ENCODE results near the gene ALK.

Gene ALK

GRCh38 chr2:29305762-29306161, 615.6 kb downstream of the ALK start:
- no peak for DNase-seq

GRCh38 chr2:29304399-29305060, 616.9 kb downstream of the ALK start:
- DNase-seq, result no peak

- no peak for DNase-seq
Measured at GRCh38 chr2:29296585-29296984, 624.8 kb downstream of the ALK start.

- no peak for DNase-seq
Measured at GRCh38 chr2:29295845-29296244, 625.5 kb downstream of the ALK start.

GRCh38 chr2:29293830-29294438, 627.5 kb downstream of the ALK start:
- DNase-seq, result no peak

GRCh38 chr2:29290293-29291047, 630.9 kb downstream of the ALK start:
- DNase-seq, result no peak

- no peak for DNase-seq
Measured at GRCh38 chr2:29284671-29285070, 636.7 kb downstream of the ALK start.

- DNase-seq, result no peak
Measured at GRCh38 chr2:29281916-29282247, 639.5 kb downstream of the ALK start.

GRCh38 chr2:29281086-29281915, 640.1 kb downstream of the ALK start:
- no peak for DNase-seq

- no peak for DNase-seq
Measured at GRCh38 chr2:29278966-29279365, 642.4 kb downstream of the ALK start.

- DNase-seq, result no peak
Measured at GRCh38 chr2:29276151-29276550, 645.2 kb downstream of the ALK start.

GRCh38 chr2:29275186-29275585, 646.2 kb downstream of the ALK start:
- DNase-seq, result no peak

- DNase-seq, result no peak
Measured at GRCh38 chr2:29273685-29274611, 647.4 kb downstream of the ALK start.

- peak in 1 of 2 donors; percentile 42 for DNase-seq
Measured at GRCh38 chr2:29273004-29273684, 648.2 kb downstream of the ALK start.

GRCh38 chr2:29272311-29272710, 649.1 kb downstream of the ALK start:
- DNase-seq, result no peak

GRCh38 chr2:29270701-29271121, 650.7 kb downstream of the ALK start:
- DNase-seq, result peak; percentile 44 to 85

- no peak for DNase-seq
Measured at GRCh38 chr2:29269765-29270109, 651.6 kb downstream of the ALK start.

GRCh38 chr2:29269095-29269764, 652.2 kb downstream of the ALK start:
- no peak for DNase-seq

GRCh38 chr2:29267720-29268119, 653.7 kb downstream of the ALK start:
- no peak for DNase-seq

GRCh38 chr2:29263886-29264285, 657.5 kb downstream of the ALK start:
- no peak for DNase-seq

GRCh38 chr2:29262681-29263260, 658.6 kb downstream of the ALK start:
- no peak for DNase-seq

Measured in inflammatory macrophage treated with lipopolysaccharide for 1 hour (primary cell).